ENCODE data around the gene DEK. TPM values are rescaled to one million over a fixed set of nuclear protein-coding genes. Genes with fewer than 3 reads are reported as not detected.
"Not testable (repeated sequence)": the region's sequence is repeated elsewhere in the genome, so short reads cannot be mapped to it uniquely, and the experiment has no call there.

DEK gene
- total and polyA plus RNA-seq, 5 donors from 2014 or later: 34.9 to 75.3 (median 69.4) TPM

DNA sequence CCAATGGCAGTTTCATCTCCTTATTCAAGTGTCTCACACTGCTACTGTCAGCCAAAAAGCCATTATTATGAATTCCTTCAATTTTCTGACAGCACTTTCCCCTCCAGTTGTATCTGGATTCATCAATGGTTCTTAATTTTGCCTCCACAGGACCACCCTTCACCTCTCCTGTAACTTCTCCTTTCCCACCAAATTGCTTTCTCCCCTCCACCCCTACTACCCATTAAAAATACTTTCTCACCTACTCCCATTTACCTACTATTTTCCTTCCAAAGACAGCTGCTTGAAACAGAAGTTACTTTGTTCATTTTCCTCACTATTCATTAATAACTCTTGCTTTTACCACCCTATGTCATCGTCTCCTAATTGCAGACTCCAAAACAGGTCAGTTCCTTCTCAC, 29.8 kb downstream of the DEK start:
- no peak overlapping the region for H3K4me3 ChIP-seq (ENCODE audit: low read depth, low read length)
- Mint-ChIP-seq H3K36me3 (peaks cover 76% of the 10 kb centered on the region), H3K27me3 (no peaks in the 10 kb centered on the region), H3K9me3 (peaks cover 7 to 36% (median 18%) of the 10 kb centered on the region in 7 donors), H3K27ac (peak overlapping the region; percentile 0 to 70 (median 33)), H3K4me3 (no peak overlapping the region), H3K4me1 (peaks cover 15 to 22% (median 20%) of the 10 kb centered on the region in 4 donors)
- H3K27me3 ChIP-seq (ENCODE audit: control insufficient read depth, insufficient read depth, low read length): no peaks in the 10 kb centered on the region
- H3K36me3 ChIP-seq (ENCODE audit: control insufficient read depth, insufficient read depth, low read length): peaks cover 43% of the 10 kb centered on the region
- H3K27ac ChIP-seq (ENCODE audit: insufficient read depth, low read length, poor library complexity, severe bottlenecking): no peak overlapping the region
- peaks cover 0 to 2% of the 10 kb centered on the region in 2 experiments for H3K9me3 ChIP-seq (ENCODE audit: control insufficient read depth in 2 of 2, low read length in 2 of 2)
- H3K4me1 ChIP-seq (ENCODE audit: control insufficient read depth, insufficient read depth, low read length, poor library complexity, severe bottlenecking): no peaks in the 10 kb centered on the region
- DNase-seq: no peak
- no peak for ATAC-seq (ENCODE audit: low read depth in 2 of 2)

DNA sequence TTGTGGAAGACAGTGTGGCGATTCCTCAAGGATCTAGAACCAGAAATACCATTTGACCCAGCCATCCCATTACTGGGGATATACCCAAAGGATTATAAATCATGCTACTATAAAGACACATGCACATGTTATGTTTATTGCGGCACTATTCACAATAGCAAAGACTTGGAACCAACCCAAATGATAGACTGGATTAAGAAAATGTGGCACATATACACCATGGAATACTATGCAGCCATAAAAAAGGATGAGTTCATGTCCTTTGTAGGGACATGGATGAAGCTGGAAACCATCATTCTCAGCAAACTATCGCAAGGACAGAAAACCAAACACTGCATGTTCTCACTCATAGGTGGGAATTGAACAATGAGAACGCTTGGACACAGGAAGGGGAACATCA, 30.6 kb downstream of the DEK start:
- H3K27me3 Mint-ChIP-seq; DNase-seq; H3K27ac ChIP-seq (ENCODE audit: insufficient read depth, low read length, poor library complexity, severe bottlenecking); H3K4me3 Mint-ChIP-seq; ATAC-seq (ENCODE audit: low read depth in 2 of 2); H3K9me3 ChIP-seq (ENCODE audit: control insufficient read depth in 2 of 2, low read length in 2 of 2); H3K4me3 ChIP-seq (ENCODE audit: low read depth, low read length); H3K4me1 ChIP-seq (ENCODE audit: control insufficient read depth, insufficient read depth, low read length, poor library complexity, severe bottlenecking); H3K27me3 ChIP-seq (ENCODE audit: control insufficient read depth, insufficient read depth, low read length): not testable (repeated sequence)
- H3K9me3 Mint-ChIP-seq: peaks cover 7 to 40% (median 18%) of the 10 kb centered on the region in 7 donors
- peaks cover 15 to 22% (median 19%) of the 10 kb centered on the region in 4 donors for H3K4me1 Mint-ChIP-seq
- H3K36me3 Mint-ChIP-seq: peaks cover 80% of the 10 kb centered on the region
- peak overlapping the region in 1 of 3 donors; percentile 8 for H3K27ac Mint-ChIP-seq
- H3K36me3 ChIP-seq (ENCODE audit: control insufficient read depth, insufficient read depth, low read length): peaks cover 46% of the 10 kb centered on the region

DNA sequence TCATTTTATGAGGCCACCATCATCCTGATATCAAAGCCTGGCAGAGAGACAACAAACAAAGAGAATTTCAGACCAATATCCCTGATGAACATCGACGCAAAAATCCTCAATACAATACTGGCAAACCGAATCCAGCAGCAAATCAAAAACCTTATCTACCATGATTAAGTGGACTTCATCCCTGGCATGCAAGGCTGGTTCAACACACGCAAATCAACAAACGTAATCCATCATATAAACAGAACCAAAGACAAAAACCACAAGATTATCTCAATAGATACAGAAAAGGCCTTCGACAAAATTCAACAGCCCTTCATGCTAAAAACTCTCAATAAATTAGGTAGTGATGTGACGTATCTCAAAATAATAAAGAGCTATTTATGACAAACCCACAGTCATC, 32.5 kb downstream of the DEK start:
- H3K9me3 Mint-ChIP-seq: peaks cover 7 to 40% (median 18%) of the 10 kb centered on the region in 7 donors
- peaks cover 11 to 22% (median 16%) of the 10 kb centered on the region in 4 donors for H3K4me1 Mint-ChIP-seq
- H3K4me3 ChIP-seq (ENCODE audit: low read depth, low read length); H3K4me3 Mint-ChIP-seq; H3K4me1 ChIP-seq (ENCODE audit: control insufficient read depth, insufficient read depth, low read length, poor library complexity, severe bottlenecking); H3K9me3 ChIP-seq (ENCODE audit: control insufficient read depth in 2 of 2, low read length in 2 of 2); H3K27me3 Mint-ChIP-seq; DNase-seq; H3K27ac ChIP-seq (ENCODE audit: insufficient read depth, low read length, poor library complexity, severe bottlenecking); H3K27me3 ChIP-seq (ENCODE audit: control insufficient read depth, insufficient read depth, low read length); ATAC-seq (ENCODE audit: low read depth in 2 of 2): not testable (repeated sequence)
- peaks cover 52% of the 10 kb centered on the region for H3K36me3 ChIP-seq (ENCODE audit: control insufficient read depth, insufficient read depth, low read length)
- peaks cover 79% of the 10 kb centered on the region for H3K36me3 Mint-ChIP-seq
- peak overlapping the region in 1 of 3 donors; percentile 62 for H3K27ac Mint-ChIP-seq

DNA sequence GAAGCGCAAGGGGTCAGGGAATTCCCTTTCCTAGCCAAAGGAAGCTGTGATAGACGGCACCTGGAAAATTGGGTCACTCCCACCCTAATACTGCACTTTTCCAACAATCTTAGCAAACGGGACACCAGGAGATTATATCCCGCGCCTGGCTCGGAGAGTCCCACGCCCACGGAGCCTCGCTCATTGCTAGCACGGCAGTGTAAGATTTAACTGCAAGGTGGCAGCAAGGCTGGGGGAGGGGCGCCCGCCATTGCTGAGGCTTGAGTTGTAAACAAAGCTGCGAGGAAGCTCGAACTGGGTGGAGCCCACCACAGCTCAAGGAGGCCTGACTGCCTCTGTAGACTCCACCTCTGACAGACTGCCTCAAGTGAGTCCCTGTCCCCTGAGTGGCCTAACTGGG, 35.7 kb downstream of the DEK start:
- H3K27ac ChIP-seq (ENCODE audit: insufficient read depth, low read length, poor library complexity, severe bottlenecking); H3K4me3 Mint-ChIP-seq; H3K27me3 Mint-ChIP-seq; DNase-seq; H3K4me3 ChIP-seq (ENCODE audit: low read depth, low read length); H3K27me3 ChIP-seq (ENCODE audit: control insufficient read depth, insufficient read depth, low read length); H3K27ac Mint-ChIP-seq; H3K9me3 ChIP-seq (ENCODE audit: control insufficient read depth in 2 of 2, low read length in 2 of 2); ATAC-seq (ENCODE audit: low read depth in 2 of 2); H3K4me1 ChIP-seq (ENCODE audit: control insufficient read depth, insufficient read depth, low read length, poor library complexity, severe bottlenecking): not testable (repeated sequence)
- Mint-ChIP-seq H3K9me3 (peaks cover 0 to 33% (median 10%) of the 10 kb centered on the region in 7 donors), H3K4me1 (peaks cover 6 to 17% (median 11%) of the 10 kb centered on the region in 4 donors), H3K36me3 (peaks cover 55% of the 10 kb centered on the region)
- H3K36me3 ChIP-seq (ENCODE audit: control insufficient read depth, insufficient read depth, low read length): peaks cover 55% of the 10 kb centered on the region

DNA sequence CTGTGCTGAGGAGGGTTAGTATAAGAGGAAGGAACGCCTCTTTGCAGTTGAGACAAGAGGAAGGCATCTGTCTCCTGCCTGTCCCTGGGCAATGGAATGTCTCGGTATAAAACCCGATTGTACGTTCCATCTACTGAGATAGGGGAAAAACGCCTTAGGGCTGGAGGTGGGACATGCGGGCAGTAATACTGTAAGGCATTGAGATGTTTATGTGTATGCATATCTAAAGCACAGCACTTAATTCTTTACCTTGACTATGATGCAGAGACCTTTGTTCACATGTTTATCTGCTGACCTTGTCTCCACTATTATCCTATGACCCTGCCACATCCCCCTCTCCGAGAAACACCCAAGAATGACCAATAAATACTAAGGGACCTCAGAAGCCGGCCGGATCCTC, 37.2 kb downstream of the DEK start:
- not testable (repeated sequence) for H3K27me3 Mint-ChIP-seq; H3K4me3 Mint-ChIP-seq; H3K9me3 ChIP-seq (ENCODE audit: control insufficient read depth in 2 of 2, low read length in 2 of 2); H3K27ac ChIP-seq (ENCODE audit: insufficient read depth, low read length, poor library complexity, severe bottlenecking); H3K4me1 ChIP-seq (ENCODE audit: control insufficient read depth, insufficient read depth, low read length, poor library complexity, severe bottlenecking); H3K4me3 ChIP-seq (ENCODE audit: low read depth, low read length); DNase-seq; ATAC-seq (ENCODE audit: low read depth in 2 of 2); H3K27me3 ChIP-seq (ENCODE audit: control insufficient read depth, insufficient read depth, low read length)
- peaks cover 62% of the 10 kb centered on the region for H3K36me3 ChIP-seq (ENCODE audit: control insufficient read depth, insufficient read depth, low read length)
- Mint-ChIP-seq H3K4me1 (peaks cover 3 to 11% (median 5%) of the 10 kb centered on the region in 4 donors), H3K27ac (peak overlapping the region in 1 of 3 donors; percentile 17), H3K9me3 (peaks cover 0 to 25% (median 9%) of the 10 kb centered on the region in 7 donors), H3K36me3 (peaks cover 44% of the 10 kb centered on the region)

DNA sequence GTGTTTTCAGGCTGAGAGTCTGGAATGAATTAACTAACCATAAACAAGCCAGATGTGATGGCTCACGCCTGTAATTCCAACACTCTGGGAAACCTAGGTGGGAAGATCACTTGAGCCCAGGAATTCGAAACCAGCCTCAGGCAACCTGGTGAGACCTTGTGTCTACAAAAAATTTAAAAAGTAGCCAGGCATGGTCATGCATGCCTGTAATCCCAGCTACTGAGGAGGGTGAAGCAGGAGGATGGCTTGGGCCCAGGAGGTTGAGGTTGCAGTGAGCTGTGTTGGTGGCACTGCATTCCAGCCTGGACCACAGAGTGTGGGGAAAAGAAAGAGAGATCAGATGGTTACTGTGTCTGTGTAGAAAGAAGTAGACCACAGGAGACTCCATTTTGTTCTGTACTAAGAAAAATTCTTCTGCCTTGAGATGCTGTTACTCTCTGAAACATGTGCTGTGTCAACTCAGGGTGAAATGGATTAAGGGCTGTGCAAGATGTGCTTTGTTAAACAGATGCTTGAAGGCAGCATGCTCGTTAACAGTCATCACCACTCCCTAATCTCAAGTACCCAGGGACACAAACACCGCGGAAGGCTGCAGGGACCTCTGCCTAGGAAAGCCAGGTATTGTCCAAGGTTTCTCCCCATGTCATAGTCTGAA, 37.8 kb downstream of the DEK start:
- H3K27me3 ChIP-seq (ENCODE audit: control insufficient read depth, insufficient read depth, low read length); H3K27ac Mint-ChIP-seq; H3K4me3 Mint-ChIP-seq; H3K27me3 Mint-ChIP-seq; H3K4me3 ChIP-seq (ENCODE audit: low read depth, low read length); H3K27ac ChIP-seq (ENCODE audit: insufficient read depth, low read length, poor library complexity, severe bottlenecking); ATAC-seq (ENCODE audit: low read depth in 2 of 2); H3K9me3 ChIP-seq (ENCODE audit: control insufficient read depth in 2 of 2, low read length in 2 of 2); DNase-seq; H3K4me1 Mint-ChIP-seq; H3K4me1 ChIP-seq (ENCODE audit: control insufficient read depth, insufficient read depth, low read length, poor library complexity, severe bottlenecking): not testable (repeated sequence)
- peaks cover 40% of the 10 kb centered on the region for H3K36me3 Mint-ChIP-seq
- H3K36me3 ChIP-seq (ENCODE audit: control insufficient read depth, insufficient read depth, low read length): peaks cover 64% of the 10 kb centered on the region
- H3K9me3 Mint-ChIP-seq: peaks cover 0 to 19% (median 5%) of the 10 kb centered on the region in 7 donors

DNA sequence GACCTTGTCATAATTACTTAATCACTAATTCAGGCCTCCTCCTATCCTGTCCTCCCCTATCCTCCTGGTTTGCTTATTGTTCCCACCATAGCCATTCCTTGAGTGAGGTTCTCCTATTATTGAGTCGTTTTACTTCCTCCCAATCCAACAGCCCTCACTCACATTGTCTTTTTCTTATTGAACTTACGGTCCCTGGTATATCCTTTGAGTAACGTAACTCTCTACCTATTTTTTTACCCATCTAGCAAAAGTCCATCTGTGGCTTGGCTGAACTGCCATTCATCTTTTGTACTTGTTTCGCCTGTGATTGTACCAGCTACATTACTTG, 43.1 kb downstream of the DEK start:
- H3K27me3 ChIP-seq (ENCODE audit: control insufficient read depth, insufficient read depth, low read length): no peaks in the 10 kb centered on the region
- H3K36me3 Mint-ChIP-seq: peaks cover 41% of the 10 kb centered on the region
- peaks cover 2 to 18% (median 8%) of the 10 kb centered on the region in 4 donors for H3K4me1 Mint-ChIP-seq
- no peaks in the 10 kb centered on the region for H3K27me3 Mint-ChIP-seq
- no peak overlapping the region for H3K4me3 Mint-ChIP-seq
- H3K9me3 ChIP-seq (ENCODE audit: control insufficient read depth in 2 of 2, low read length in 2 of 2): no peaks in the 10 kb centered on the region
- H3K36me3 ChIP-seq (ENCODE audit: control insufficient read depth, insufficient read depth, low read length): peaks cover 61% of the 10 kb centered on the region
- H3K27ac ChIP-seq (ENCODE audit: insufficient read depth, low read length, poor library complexity, severe bottlenecking): no peak overlapping the region
- H3K27ac Mint-ChIP-seq: peak overlapping the region in 1 of 3 donors; percentile 88
- no peak overlapping the region for H3K4me3 ChIP-seq (ENCODE audit: low read depth, low read length)
- no peaks in the 10 kb centered on the region for H3K4me1 ChIP-seq (ENCODE audit: control insufficient read depth, insufficient read depth, low read length, poor library complexity, severe bottlenecking)
- DNase-seq: no peak
- H3K9me3 Mint-ChIP-seq: peaks cover 0 to 4% (median 0%) of the 10 kb centered on the region in 7 donors
- no peak for ATAC-seq (ENCODE audit: low read depth in 2 of 2)

DNA sequence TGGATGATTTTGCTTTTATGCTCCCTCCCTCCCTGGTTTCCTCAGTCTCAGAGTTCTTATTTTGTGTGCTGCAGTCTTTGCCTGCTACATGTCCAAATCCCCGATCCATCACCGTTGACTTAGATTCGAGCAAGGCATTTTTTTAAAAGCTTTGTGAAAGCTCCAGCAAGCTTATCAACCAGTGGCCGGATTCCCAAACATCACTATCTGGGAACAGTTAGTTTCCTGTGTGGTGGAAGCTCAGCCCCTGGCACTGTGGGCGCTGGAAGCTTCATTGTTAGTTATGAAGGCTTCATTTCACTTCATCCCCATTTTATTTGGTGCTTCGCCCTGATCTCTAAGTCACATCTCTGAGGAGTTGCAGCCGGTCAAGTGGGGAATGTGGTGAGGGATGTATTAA, 44.7 kb downstream of the DEK start:
- Mint-ChIP-seq H3K27ac (peak overlapping the region in 1 of 3 donors; percentile 67), H3K36me3 (peaks cover 49% of the 10 kb centered on the region), H3K9me3 (peaks cover 0 to 4% (median 0%) of the 10 kb centered on the region in 7 donors), H3K4me3 (no peak overlapping the region), H3K4me1 (peaks cover 2 to 19% (median 7%) of the 10 kb centered on the region in 4 donors), H3K27me3 (no peaks in the 10 kb centered on the region)
- Histone ChIP-seq H3K9me3 (ENCODE audit: control insufficient read depth in 2 of 2, low read length in 2 of 2) (no peaks in the 10 kb centered on the region), H3K27ac (ENCODE audit: insufficient read depth, low read length, poor library complexity, severe bottlenecking) (no peak overlapping the region), H3K4me3 (ENCODE audit: low read depth, low read length) (no peak overlapping the region), H3K4me1 (ENCODE audit: control insufficient read depth, insufficient read depth, low read length, poor library complexity, severe bottlenecking) (no peaks in the 10 kb centered on the region), H3K36me3 (ENCODE audit: control insufficient read depth, insufficient read depth, low read length) (peaks cover 52% of the 10 kb centered on the region), H3K27me3 (ENCODE audit: control insufficient read depth, insufficient read depth, low read length) (no peaks in the 10 kb centered on the region)
- no peak for DNase-seq
- no peak for ATAC-seq (ENCODE audit: low read depth in 2 of 2)
